K562 (cell line): ENCODE results near the gene INTS1. TPM values are rescaled to one million over a fixed set of nuclear protein-coding genes. Genes with fewer than 3 reads are reported as not detected.

Experiments
- ATAC-seq: fragments of 200-7000 bp; cut with Tn5 transposase; 3 replicates; pipeline ENCODE4 v1.9.1; 2020; ENCODE audit warnings: moderate library complexity
- BruUV-seq: library from RNA; stranded (reverse); fragments of 400-500 nt; replicated peaks from 2 replicates; lab custom pipeline; 2021; lab: Mats Ljungman, UMichigan
- CTCF ChIA-PET: fragments of 300-600 bp; formaldehyde crosslinking; extraction: SDS; loops from one replicate; lab custom pipeline; 2021; ENCODE audit warnings: low intra/inter-chr PET ratio; lab: Yijun Ruan, JAX
- POLR2A ChIA-PET: fragments of 300-600, 350-650 bp; sonication (Branson Sonifier 250); formaldehyde crosslinking; extraction: SDS; loops from one replicate; lab custom pipeline; 2021; ENCODE audit warnings: antibody characterized with exemption, inconsistent platforms; lab: Yijun Ruan, JAX
- DNase-seq, 4 experiments: peaks; one replicate each; pipeline versions ENCODE4 v3.0.0 to v3.0.0-alpha.2; 2011 to 2018; ENCODE audit warnings: low spot score in 3 of 4, mixed read lengths in 3 of 4; ENCODE audit errors: extremely low read depth in 1 of 4
- FAIRE-seq: peaks from 2 replicates; lab custom pipeline; 2011; peaks lifted over from hg19 to GRCh38; lab: Jason Lieb, UNC
- H2AFZ ChIP-seq: 2 replicates; pipeline ENCODE4 v1.6.0; 2011; ENCODE audit warnings: low read depth, low read length, control low read depth, inconsistent platforms
- H3K27ac ChIP-seq: fragments of 200-600 bp; 3 replicates; pipeline ENCODE4 v1.8.0; 2011; ENCODE audit warnings: low read depth, mild to moderate bottlenecking, control low read depth, inconsistent platforms, low read length, moderate library complexity, mixed read lengths; ENCODE audit errors: extremely low read depth
- H3K27me3 ChIP-seq, 2 experiments: fragments of 300-600 bp in 1 of 2; 2 replicates in 1 of 2; 3 replicates in 1 of 2; pipeline versions ENCODE4 v1.6.0 to v1.8.0; 2011; ENCODE audit warnings: inconsistent platforms in 2 of 2, low read length in 2 of 2, mild to moderate bottlenecking in 1 of 2, mixed read lengths in 1 of 2, moderate library complexity in 1 of 2; ENCODE audit not compliant: control insufficient read depth in 2 of 2, insufficient read depth in 2 of 2
- H3K36me3 ChIP-seq: fragments of 300-600 bp; 3 replicates; pipeline ENCODE4 v1.8.0; 2011; ENCODE audit warnings: mild to moderate bottlenecking, low read length, inconsistent platforms; ENCODE audit not compliant: control insufficient read depth, insufficient read depth
- H3K4me1 ChIP-seq, 2 experiments: fragments of 200-600 bp in 1 of 2; replicated peaks in 1 of 2; 2 replicates in 1 of 2; 3 replicates in 1 of 2; pipeline versions ENCODE4 v1.5.1 to v1.8.0; 2011; ENCODE audit warnings: inconsistent platforms in 2 of 2, low read length in 2 of 2, mild to moderate bottlenecking in 1 of 2, mixed read lengths in 1 of 2, moderate library complexity in 1 of 2; ENCODE audit not compliant: control insufficient read depth in 2 of 2, insufficient read depth in 2 of 2
- H3K4me2 ChIP-seq: 2 replicates; pipeline ENCODE4 v1.6.1; 2011; ENCODE audit warnings: low read length, control low read depth, inconsistent platforms, mixed read lengths; ENCODE audit not compliant: insufficient read depth
- H3K4me3 ChIP-seq: fragments of 200-600 bp; sonication (generic), shearing (Covaris generic); 2 replicates; pipeline ENCODE4 v1.5.1; 2016; ENCODE audit warnings: control low read depth, inconsistent platforms
- H3K79me2 ChIP-seq: fragments of 200-600 bp; 3 replicates; pipeline ENCODE4 v1.8.0; 2011; ENCODE audit warnings: low read length, inconsistent platforms; ENCODE audit not compliant: control insufficient read depth, insufficient read depth
- H3K9ac ChIP-seq, 2 experiments: 2 replicates each; pipeline versions ENCODE4 v1.6.0 to v1.6.1; 2011; ENCODE audit warnings: low read depth in 2 of 2, low read length in 2 of 2, control low read depth in 1 of 2, inconsistent platforms in 1 of 2, mild to moderate bottlenecking in 1 of 2, mixed read lengths in 1 of 2; ENCODE audit not compliant: insufficient read depth in 1 of 2
- H3K9me1 ChIP-seq: one replicate; pipeline ENCODE4 v1.6.0; 2011; ENCODE audit warnings: inconsistent platforms, mild to moderate bottlenecking, low read length, moderate library complexity; ENCODE audit not compliant: control insufficient read depth, insufficient read depth
- H3K9me3 ChIP-seq: replicated peaks from 2 replicates; pipeline ENCODE4 v1.5.1; 2011; ENCODE audit warnings: low read depth, low read length, inconsistent platforms; ENCODE audit not compliant: control insufficient read depth, insufficient read depth
- H4K20me1 ChIP-seq: replicated peaks from 2 replicates; pipeline ENCODE4 v1.6.1; 2011; ENCODE audit warnings: low read length, inconsistent platforms, mixed read lengths; ENCODE audit not compliant: control insufficient read depth, insufficient read depth
- ASH1L ChIP-seq: fragments of 450-650 bp; IDR thresholded peaks from 2 replicates; pipeline ENCODE4 v1.6.1; 2018; ENCODE audit warnings: borderline replicate concordance, mild to moderate bottlenecking, low read depth; ENCODE audit not compliant: partially characterized antibody
- CBFA2T3 ChIP-seq: fragments of 450-650 bp; IDR thresholded peaks from 2 replicates; pipeline ENCODE4 v1.6.1; 2017
- FOXK1 ChIP-seq: sonication (generic); formaldehyde crosslinking; IDR thresholded peaks from 2 replicates; pipeline ENCODE4 v1.8.0; 2022; ENCODE audit warnings: missing genetic modification reagents, mild to moderate bottlenecking, borderline replicate concordance
- PCBP2 ChIP-seq: fragments of 200-400 bp; formaldehyde crosslinking; IDR thresholded peaks from 2 replicates; pipeline ENCODE4 v1.6.1; 2018; ENCODE audit warnings: low read length, low read depth, mild to moderate bottlenecking, moderate library complexity; ENCODE audit not compliant: poor library complexity, severe bottlenecking
- POLR2B ChIP-seq: fragments of 450-650 bp; IDR thresholded peaks from 2 replicates; pipeline ENCODE4 v1.6.1; 2018; ENCODE audit warnings: low read depth; ENCODE audit not compliant: partially characterized antibody
- POLR3A ChIP-seq: IDR thresholded peaks from 2 replicates; pipeline ENCODE4 v1.6.1; 2011; ENCODE audit warnings: borderline replicate concordance, mild to moderate bottlenecking, moderate library complexity; ENCODE audit not compliant: insufficient read length, insufficient read depth; ENCODE audit errors: extremely low read depth
- SAP30 ChIP-seq: fragments of 200-600 bp; sonication (generic); IDR thresholded peaks from 2 replicates; pipeline ENCODE4 v1.6.1; 2012; ENCODE audit warnings: borderline replicate concordance, low read depth, mild to moderate bottlenecking, moderate library complexity, low read length, control low read depth, inconsistent platforms; ENCODE audit not compliant: insufficient read depth, poor library complexity, severe bottlenecking
- SRSF3 ChIP-seq: fragments of 200-400 bp; formaldehyde crosslinking; IDR thresholded peaks from 2 replicates; pipeline ENCODE4 v1.6.1; 2016; ENCODE audit warnings: mild to moderate bottlenecking, low read length, moderate library complexity; ENCODE audit not compliant: insufficient read depth
- YBX1 ChIP-seq: fragments of 450-650 bp; IDR thresholded peaks from 2 replicates; pipeline ENCODE4 v1.7.1; 2016; ENCODE audit warnings: mild to moderate bottlenecking
- ZNF507 ChIP-seq: conservative IDR thresholded peaks from 2 replicates; pipeline ENCODE4 v1.6.1; 2017; ENCODE audit warnings: missing genetic modification characterization, missing compliant biosample characterization
- ZZZ3 ChIP-seq: fragments of 450-650 bp; IDR thresholded peaks from 2 replicates; pipeline ENCODE4 v1.6.1; 2016; ENCODE audit warnings: antibody characterized with exemption, mild to moderate bottlenecking, moderate library complexity
- WGBS: fragments of 100-300 bp; shearing (Covaris generic); methylation state at CpG from one replicate; pipeline ENCODE4 v1.1.6; 2016; ENCODE audit warnings: low coverage, mixed read lengths; ENCODE audit not compliant: insufficient coverage; ENCODE audit errors: missing lambda C conversion rate; 5-methylcytosine and 5-hydroxymethylcytosine counted together
- in situ Hi-C: fragments of 300-500 bp; cut with MboI; formaldehyde crosslinking; loops from 4 replicates; pipeline ENCODE4 v1.15.0; 2018; ENCODE audit warnings: inconsistent platforms, mixed read lengths
- intact Hi-C: fragments of 100-400 bp; cut with micrococcal nuclease; formaldehyde crosslinking; loops from 2 replicates; pipeline ENCODE4 v1.14.2; 2022
- polyA plus RNA-seq, 8 experiments: library from polyadenylated mRNA; depleted of rRNA in 4 of 8; stranded (reverse) in 5 of 8; unstranded in 3 of 8; fragments of >200 nt; fragmentation: Nextera tagmentation in 2 of 8; fragmentation: Illumina TruSeq in 1 of 8; extraction: Ambion mirVana in 2 of 8; extraction: Trizol in 1 of 8; gene quantifications; 2 replicates each; pipeline versions ENCODE4 v1.2.1 to v1.2.3, GENCODE V29; 2011 to 2014; ENCODE audit warnings: inconsistent platforms in 1 of 8, missing spikeins in 1 of 8
- total RNA-seq, 7 experiments: library from RNA; depleted of rRNA in 6 of 7; stranded (reverse); fragments of >200 nt in 6 of 7; fragmentation: Illumina TruSeq in 2 of 7; extraction: Trizol in 2 of 7; gene quantifications; 2 replicates each; pipeline versions ENCODE4 v1.2.1 to v1.2.3, GENCODE V29; 2011 to 2021; ENCODE audit warnings: low replicate concordance in 1 of 7
- TF ChIP-seq, protein P1 (sequence below): fragments of 450-650 bp; formaldehyde crosslinking; IDR thresholded peaks from 2 replicates; pipeline ENCODE4 v1.4.0; 2020; ENCODE audit warnings: mild to moderate bottlenecking, mixed read lengths

Gene INTS1
- total and polyA plus RNA-seq, 9 of the 15 experiments (the other 6 are each of a cell fraction or from before 2014, with no cell fraction given), result 0.34 to 119 (median 18.5) TPM

DNA sequence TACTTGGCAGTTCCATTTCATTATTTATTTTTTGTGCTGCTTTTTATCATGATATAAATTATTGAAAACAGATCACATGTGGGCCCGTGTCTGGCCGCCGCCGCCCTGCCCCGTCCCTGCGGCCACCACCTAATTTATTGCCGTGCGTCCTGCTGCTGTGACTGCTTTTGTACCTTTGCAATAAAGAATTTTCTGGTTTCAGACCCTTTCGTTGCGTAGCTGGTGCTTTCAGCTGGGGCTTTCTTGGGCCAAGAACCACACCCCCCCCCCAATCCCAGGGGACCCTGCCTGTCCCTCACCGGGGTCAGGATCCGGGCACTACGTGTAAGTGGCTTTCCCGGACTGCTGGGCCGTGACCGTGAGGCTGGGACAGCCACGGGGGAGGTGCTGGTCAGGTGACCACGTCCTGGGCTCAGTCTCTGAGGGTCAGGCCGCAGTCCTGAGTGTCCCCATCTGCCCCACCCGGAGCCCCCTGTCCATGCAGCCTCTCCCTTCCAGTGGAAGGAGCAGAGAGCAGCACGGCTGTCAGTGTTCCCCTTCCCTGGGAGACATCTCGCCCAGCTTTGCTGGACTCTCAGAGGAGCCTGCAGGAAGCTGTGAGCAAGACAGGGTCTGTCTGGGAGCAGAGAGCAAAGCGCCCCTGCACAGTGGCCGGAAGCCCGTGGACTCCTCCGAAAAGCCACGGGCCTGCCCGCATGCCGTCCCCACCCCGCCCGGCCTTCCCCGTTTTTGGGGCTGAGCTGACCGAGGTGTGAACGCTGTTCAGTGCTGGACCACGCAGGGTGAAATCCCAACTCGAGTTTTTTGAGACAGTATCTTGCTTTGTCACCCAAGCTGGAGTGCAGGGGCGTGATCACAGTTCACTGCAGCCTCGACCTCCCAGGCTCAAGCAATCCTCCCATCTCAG lies 38.9 kb upstream of the INTS1 start:
- no TSS peak for BruUV-seq
- no peak overlapping the region for H2AFZ ChIP-seq
- no peaks in the 10 kb centered on the region; a peak in 1 of 5 replicates for H3K27me3 ChIP-seq
- WGBS, result 87% methylated on average over 30 of the region's 38 CpGs
- ATAC-seq (no peak; the same call in 2 of the 3 replicates), FAIRE-seq (no peak)
- no peak overlapping the region for H3K4me2 ChIP-seq
- peaks cover 7% of the 10 kb centered on the region; the same call in 1 of the 3 replicates for H3K79me2 ChIP-seq
- no peak overlapping the region for H3K27ac ChIP-seq
- H3K9me3 ChIP-seq, result no peaks in the 10 kb centered on the region
- ChIA-PET CTCF (no interaction called here), POLR2A (interaction anchor here (0.5 to 1.3 kb wide), 6 partner anchors 8 to 50 kb away, joined by 3 to 5 read pairs (median 3); partner anchors contain the start of gene TMEM184A)
- in situ Hi-C loops, result no loop called here
- H4K20me1 ChIP-seq, result peaks cover 1% of the 10 kb centered on the region; the same call in 1 of the 2 replicates
- peak overlapping the region in 1 of 2 experiments; percentile 2; a peak in 1 of 4 replicates for H3K9ac ChIP-seq
- H3K4me3 ChIP-seq, result no peak overlapping the region
- TF ChIP-seq SRSF3, result no peak
- TF ChIP-seq, all 486 proteins: peak for 0
- peaks cover 0 to 83% of the 10 kb centered on the region in 2 experiments; a peak in 4 of 5 replicates for H3K4me1 ChIP-seq
- DNase-seq, result no peak
- peaks cover 37% of the 10 kb centered on the region; the same call in 2 of the 3 replicates for H3K36me3 ChIP-seq
- intact Hi-C loops, result no loop called here
- H3K9me1 ChIP-seq, result peaks cover 5% of the 10 kb centered on the region

GRCh38 chr7:1542329-1542728 lies 38.1 kb upstream of the INTS1 start:
- peaks cover 9% of the 10 kb centered on the region for H4K20me1 ChIP-seq
- no peak overlapping the region for H3K27ac ChIP-seq
- ChIA-PET POLR2A (interaction anchor here (0.5 to 1.0 kb wide), 2 partner anchors 10 to 49 kb away, joined by 3 read pairs; no protein-coding TSS in a partner anchor), CTCF (no interaction called here)
- FAIRE-seq (no peak), ATAC-seq (no peak), DNase-seq (no peak)
- intact Hi-C loops, result no loop called here
- H3K4me1 ChIP-seq, result peaks cover 6 to 83% of the 10 kb centered on the region in 2 experiments; a peak in 4 of 5 replicates
- no peak overlapping the region for H3K4me3 ChIP-seq
- no TSS peak for BruUV-seq
- no peak overlapping the region for H2AFZ ChIP-seq
- no peak overlapping the region for H3K4me2 ChIP-seq
- H3K79me2 ChIP-seq, result peaks cover 14% of the 10 kb centered on the region
- in situ Hi-C loops, result no loop called here
- H3K9me3 ChIP-seq, result no peaks in the 10 kb centered on the region
- no peaks in the 10 kb centered on the region for H3K27me3 ChIP-seq
- peaks cover 10% of the 10 kb centered on the region for H3K9me1 ChIP-seq
- WGBS, result 85% methylated on average over 16 of the region's 21 CpGs
- H3K9ac ChIP-seq, result no peak overlapping the region
- H3K36me3 ChIP-seq, result peaks cover 37% of the 10 kb centered on the region; the same call in 2 of the 3 replicates
- TF ChIP-seq ZZZ3 (no peak), POLR3A (no peak), SAP30 (no peak), ZNF507 (tag) (no peak), CBFA2T3 (no peak), YBX1 (no peak), ASH1L (no peak), PCBP2 (no peak), FOXK1 (no peak), POLR2B (no peak)
- TF ChIP-seq, protein P1, sequence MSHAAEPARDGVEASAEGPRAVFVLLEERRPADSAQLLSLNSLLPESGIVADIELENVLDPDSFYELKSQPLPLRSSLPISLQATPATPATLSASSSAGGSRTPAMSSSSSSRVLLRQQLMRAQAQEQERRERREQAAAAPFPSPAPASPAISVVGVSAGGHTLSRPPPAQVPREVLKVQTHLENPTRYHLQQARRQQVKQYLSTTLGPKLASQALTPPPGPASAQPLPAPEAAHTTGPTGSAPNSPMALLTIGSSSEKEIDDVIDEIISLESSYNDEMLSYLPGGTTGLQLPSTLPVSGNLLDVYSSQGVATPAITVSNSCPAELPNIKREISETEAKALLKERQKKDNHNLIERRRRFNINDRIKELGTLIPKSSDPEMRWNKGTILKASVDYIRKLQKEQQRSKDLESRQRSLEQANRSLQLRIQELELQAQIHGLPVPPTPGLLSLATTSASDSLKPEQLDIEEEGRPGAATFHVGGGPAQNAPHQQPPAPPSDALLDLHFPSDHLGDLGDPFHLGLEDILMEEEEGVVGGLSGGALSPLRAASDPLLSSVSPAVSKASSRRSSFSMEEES, result no peak
